ENCODE results near the gene TP53RK.

The TP53RK gene

GRCh38 chr20:46725186-46726165 lies 36.2 kb upstream of the TP53RK start:
- H3K9me2 ChIP-seq (replicated peaks; ENCODE audit: insufficient read depth, low read length): no peaks in the 10 kb centered on the region
- H3K4me1 ChIP-seq (ENCODE audit: low read length): peaks cover 3% of the 10 kb centered on the region; the same call in 1 of the 2 replicates
- H2AFZ ChIP-seq (ENCODE audit: low read length): no peak overlapping the region
- H3K36me3 ChIP-seq (replicated peaks; ENCODE audit: insufficient read depth, low read length): no peaks in the 10 kb centered on the region
- H3K4me3 ChIP-seq (ENCODE audit: low read length): no peak overlapping the region
- DNase-seq: no peak
- H3K9me3 ChIP-seq (replicated peaks; ENCODE audit: insufficient read depth, low read length): no peaks in the 10 kb centered on the region
- TF ChIP-seq EZH2 (optimal IDR thresholded peaks at IDR 0.05; ENCODE audit: low read depth, low read length): no peak
- no peaks in the 10 kb centered on the region for H4K20me1 ChIP-seq (ENCODE audit: insufficient read depth, low read length)
- no peak overlapping the region for H3K4me2 ChIP-seq (ENCODE audit: low read depth, low read length)
- H3K9ac ChIP-seq (ENCODE audit: low read length): no peak overlapping the region
- H3K79me2 ChIP-seq (ENCODE audit: low read length): no peaks in the 10 kb centered on the region
- no peak overlapping the region for H3K27ac ChIP-seq (ENCODE audit: low read length)
- H3F3A ChIP-seq (ENCODE audit: insufficient read depth, low read length): no peaks in the 10 kb centered on the region
- no peaks in the 10 kb centered on the region for H3K27me3 ChIP-seq (replicated peaks; ENCODE audit: insufficient read depth, low read length)

GRCh38 chr20:46724343-46724959 lies 35.2 kb upstream of the TP53RK start:
- H3K9me2 ChIP-seq (replicated peaks; ENCODE audit: insufficient read depth, low read length): no peaks in the 10 kb centered on the region
- H3K4me2 ChIP-seq (ENCODE audit: low read depth, low read length): no peak overlapping the region
- no peaks in the 10 kb centered on the region for H3K9me3 ChIP-seq (replicated peaks; ENCODE audit: insufficient read depth, low read length)
- H3K27me3 ChIP-seq (replicated peaks; ENCODE audit: insufficient read depth, low read length): no peaks in the 10 kb centered on the region
- no peak overlapping the region for H3K27ac ChIP-seq (ENCODE audit: low read length)
- no peak overlapping the region for H3K9ac ChIP-seq (ENCODE audit: low read length)
- no peak overlapping the region for H3K4me3 ChIP-seq (ENCODE audit: low read length)
- no peak for DNase-seq
- no peaks in the 10 kb centered on the region for H4K20me1 ChIP-seq (ENCODE audit: insufficient read depth, low read length)
- peaks cover 3% of the 10 kb centered on the region; the same call in 1 of the 2 replicates for H3K4me1 ChIP-seq (ENCODE audit: low read length)
- H2AFZ ChIP-seq (ENCODE audit: low read length): no peak overlapping the region
- H3F3A ChIP-seq (ENCODE audit: insufficient read depth, low read length): no peaks in the 10 kb centered on the region
- H3K36me3 ChIP-seq (replicated peaks; ENCODE audit: insufficient read depth, low read length): no peaks in the 10 kb centered on the region
- no peaks in the 10 kb centered on the region for H3K79me2 ChIP-seq (ENCODE audit: low read length)
- TF ChIP-seq, protein P1, sequence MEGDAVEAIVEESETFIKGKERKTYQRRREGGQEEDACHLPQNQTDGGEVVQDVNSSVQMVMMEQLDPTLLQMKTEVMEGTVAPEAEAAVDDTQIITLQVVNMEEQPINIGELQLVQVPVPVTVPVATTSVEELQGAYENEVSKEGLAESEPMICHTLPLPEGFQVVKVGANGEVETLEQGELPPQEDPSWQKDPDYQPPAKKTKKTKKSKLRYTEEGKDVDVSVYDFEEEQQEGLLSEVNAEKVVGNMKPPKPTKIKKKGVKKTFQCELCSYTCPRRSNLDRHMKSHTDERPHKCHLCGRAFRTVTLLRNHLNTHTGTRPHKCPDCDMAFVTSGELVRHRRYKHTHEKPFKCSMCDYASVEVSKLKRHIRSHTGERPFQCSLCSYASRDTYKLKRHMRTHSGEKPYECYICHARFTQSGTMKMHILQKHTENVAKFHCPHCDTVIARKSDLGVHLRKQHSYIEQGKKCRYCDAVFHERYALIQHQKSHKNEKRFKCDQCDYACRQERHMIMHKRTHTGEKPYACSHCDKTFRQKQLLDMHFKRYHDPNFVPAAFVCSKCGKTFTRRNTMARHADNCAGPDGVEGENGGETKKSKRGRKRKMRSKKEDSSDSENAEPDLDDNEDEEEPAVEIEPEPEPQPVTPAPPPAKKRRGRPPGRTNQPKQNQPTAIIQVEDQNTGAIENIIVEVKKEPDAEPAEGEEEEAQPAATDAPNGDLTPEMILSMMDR (IDR thresholded peaks at IDR 0.05; ENCODE audit: low read length): no peak

GRCh38 chr20:46723039-46723438 lies 33.8 kb upstream of the TP53RK start:
- no peaks in the 10 kb centered on the region for H3K36me3 ChIP-seq (replicated peaks; ENCODE audit: insufficient read depth, low read length)
- H3K4me3 ChIP-seq (ENCODE audit: low read length): no peak overlapping the region
- TF ChIP-seq, protein P1 (IDR thresholded peaks at IDR 0.05; ENCODE audit: low read length): no peak
- TF ChIP-seq EZH2 (optimal IDR thresholded peaks at IDR 0.05; ENCODE audit: low read depth, low read length) (no peak), EZH2phosphoT487 (IDR thresholded peaks at IDR 0.05; ENCODE audit: low read length) (no peak)
- no peak overlapping the region for H3K9ac ChIP-seq (ENCODE audit: low read length)
- H4K20me1 ChIP-seq (ENCODE audit: insufficient read depth, low read length): no peaks in the 10 kb centered on the region
- H3K9me2 ChIP-seq (replicated peaks; ENCODE audit: insufficient read depth, low read length): no peaks in the 10 kb centered on the region
- no peak for DNase-seq
- H3K79me2 ChIP-seq (ENCODE audit: low read length): no peaks in the 10 kb centered on the region
- no peaks in the 10 kb centered on the region for H3K9me3 ChIP-seq (replicated peaks; ENCODE audit: insufficient read depth, low read length)
- H3K27me3 ChIP-seq (replicated peaks; ENCODE audit: insufficient read depth, low read length): no peaks in the 10 kb centered on the region
- H3K4me2 ChIP-seq (ENCODE audit: low read depth, low read length): no peak overlapping the region
- no peak overlapping the region for H2AFZ ChIP-seq (ENCODE audit: low read length)
- H3F3A ChIP-seq (ENCODE audit: insufficient read depth, low read length): no peaks in the 10 kb centered on the region
- H3K4me1 ChIP-seq (ENCODE audit: low read length): peaks cover 3% of the 10 kb centered on the region; the same call in 1 of the 2 replicates
- no peak overlapping the region for H3K27ac ChIP-seq (ENCODE audit: low read length)
